Calu3 (cell line): ENCODE results near the gene CCDC171. TPM values are rescaled to one million over a fixed set of nuclear protein-coding genes. Genes with fewer than 3 reads are reported as not detected.

Source experiments
- BruUV-seq: library from RNA; stranded (reverse); fragments of 400-500 nt; replicated peaks from 2 replicates; lab custom pipeline; 2021; lab: Mats Ljungman, UMichigan
- CTCF ChIA-PET: fragments of 300-600 bp; sonication (Branson Sonifier 250); formaldehyde crosslinking; loops from one replicate; lab custom pipeline; 2022; ENCODE audit warnings: antibody characterized with exemption; lab: Charles Lee
- DNase-seq: peaks from one replicate; pipeline ENCODE4 v3.0.0; 2022
- H3K27ac Mint-ChIP-seq: one replicate; pipeline ENCODE4 v1.8.0; 2022; ENCODE audit warnings: mixed read lengths; ENCODE audit not compliant: unreplicated experiment
- H3K27me3 Mint-ChIP-seq: one replicate; pipeline ENCODE4 v1.8.0; 2022; ENCODE audit warnings: mixed read lengths; ENCODE audit not compliant: unreplicated experiment
- H3K36me3 Mint-ChIP-seq: one replicate; pipeline ENCODE4 v1.8.0; 2022; ENCODE audit warnings: mild to moderate bottlenecking, moderate library complexity, mixed read lengths; ENCODE audit not compliant: insufficient read depth, unreplicated experiment
- H3K4me1 Mint-ChIP-seq: one replicate; pipeline ENCODE4 v1.8.0; 2022; ENCODE audit warnings: mild to moderate bottlenecking, low read depth, mixed read lengths; ENCODE audit not compliant: unreplicated experiment
- H3K4me3 Mint-ChIP-seq: one replicate; pipeline ENCODE4 v1.8.0; 2022; ENCODE audit warnings: mild to moderate bottlenecking, low read depth, moderate library complexity, mixed read lengths; ENCODE audit not compliant: unreplicated experiment
- H3K9me3 Mint-ChIP-seq: one replicate; pipeline ENCODE4 v1.8.0; 2022; ENCODE audit warnings: low read depth, mixed read lengths; ENCODE audit not compliant: unreplicated experiment
- intact Hi-C: fragments of 100-400 bp; cut with micrococcal nuclease; formaldehyde crosslinking; loops from one replicate; pipeline ENCODE4 v1.10.0; 2022; ENCODE audit not compliant: unreplicated experiment
- total RNA-seq: library from RNA; stranded (reverse); gene quantifications from 2 replicates; pipeline ENCODE4 v1.2.3, GENCODE V29; 2022
- TF ChIP-seq, protein P1 (sequence below): fragments of 200-600 bp; IDR thresholded peaks from one replicate; pipeline ENCODE4 v1.8.0; 2022; ENCODE audit warnings: antibody characterized with exemption; ENCODE audit not compliant: unreplicated experiment

Gene CCDC171
- total RNA-seq, 1 experiment from 2014 or later: 2.1 TPM

DNA sequence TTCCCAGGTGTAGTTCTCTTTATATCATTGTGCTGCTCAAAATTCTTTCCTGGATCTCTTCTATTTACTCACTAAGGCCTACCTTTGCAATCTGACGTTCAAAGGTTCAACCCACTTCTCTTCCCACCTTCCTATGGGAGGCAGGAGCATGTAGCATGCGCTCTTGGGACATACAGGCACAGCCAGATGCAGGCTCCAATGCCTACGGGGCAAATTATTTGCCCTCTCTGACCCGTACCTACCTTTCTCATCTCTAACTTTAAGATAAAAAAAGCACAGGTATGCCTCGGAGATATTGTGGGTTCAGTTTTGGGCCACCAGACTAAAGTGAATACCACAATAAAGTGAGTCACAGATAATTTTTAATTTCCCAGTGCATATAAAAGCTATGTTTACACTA is 460.5 kb downstream of the CCDC171 start:
- no peak overlapping the region for H3K27ac Mint-ChIP-seq
- no TSS peak for BruUV-seq
- H3K4me3 Mint-ChIP-seq: no peak overlapping the region
- H3K36me3 Mint-ChIP-seq: no peaks in the 10 kb centered on the region
- intact Hi-C loops: no loop called here
- no peak for DNase-seq
- peaks cover 8% of the 10 kb centered on the region for H3K9me3 Mint-ChIP-seq
- CTCF ChIA-PET: no interaction called here
- peaks cover 14% of the 10 kb centered on the region for H3K4me1 Mint-ChIP-seq
- H3K27me3 Mint-ChIP-seq: no peaks in the 10 kb centered on the region
- TF ChIP-seq, protein P1, sequence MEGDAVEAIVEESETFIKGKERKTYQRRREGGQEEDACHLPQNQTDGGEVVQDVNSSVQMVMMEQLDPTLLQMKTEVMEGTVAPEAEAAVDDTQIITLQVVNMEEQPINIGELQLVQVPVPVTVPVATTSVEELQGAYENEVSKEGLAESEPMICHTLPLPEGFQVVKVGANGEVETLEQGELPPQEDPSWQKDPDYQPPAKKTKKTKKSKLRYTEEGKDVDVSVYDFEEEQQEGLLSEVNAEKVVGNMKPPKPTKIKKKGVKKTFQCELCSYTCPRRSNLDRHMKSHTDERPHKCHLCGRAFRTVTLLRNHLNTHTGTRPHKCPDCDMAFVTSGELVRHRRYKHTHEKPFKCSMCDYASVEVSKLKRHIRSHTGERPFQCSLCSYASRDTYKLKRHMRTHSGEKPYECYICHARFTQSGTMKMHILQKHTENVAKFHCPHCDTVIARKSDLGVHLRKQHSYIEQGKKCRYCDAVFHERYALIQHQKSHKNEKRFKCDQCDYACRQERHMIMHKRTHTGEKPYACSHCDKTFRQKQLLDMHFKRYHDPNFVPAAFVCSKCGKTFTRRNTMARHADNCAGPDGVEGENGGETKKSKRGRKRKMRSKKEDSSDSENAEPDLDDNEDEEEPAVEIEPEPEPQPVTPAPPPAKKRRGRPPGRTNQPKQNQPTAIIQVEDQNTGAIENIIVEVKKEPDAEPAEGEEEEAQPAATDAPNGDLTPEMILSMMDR: no peak

DNA sequence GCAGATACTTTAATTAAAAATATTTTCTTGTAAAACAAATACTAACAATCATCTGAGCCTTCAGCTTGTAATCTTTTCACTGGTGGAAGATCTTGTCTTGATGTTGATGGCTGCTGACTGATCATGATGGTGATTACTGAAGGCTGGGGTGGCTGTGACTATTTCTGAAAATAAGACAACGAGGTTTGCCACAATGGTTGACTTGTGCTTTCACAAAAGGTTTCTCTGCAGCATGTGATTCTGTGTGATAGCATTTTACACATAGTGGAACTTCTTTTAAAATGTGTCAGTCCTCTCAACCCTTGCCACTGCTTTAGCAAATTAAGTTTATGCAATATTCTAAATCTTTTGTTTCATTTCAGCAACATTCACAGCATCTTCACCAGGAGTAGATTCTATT is 461.0 kb downstream of the CCDC171 start:
- peaks cover 8% of the 10 kb centered on the region for H3K9me3 Mint-ChIP-seq
- no peak for DNase-seq
- intact Hi-C loops: no loop called here
- H3K4me1 Mint-ChIP-seq: peaks cover 14% of the 10 kb centered on the region
- no peaks in the 10 kb centered on the region for H3K36me3 Mint-ChIP-seq
- no peak overlapping the region for H3K4me3 Mint-ChIP-seq
- no peaks in the 10 kb centered on the region for H3K27me3 Mint-ChIP-seq
- H3K27ac Mint-ChIP-seq: no peak overlapping the region
- TF ChIP-seq, protein P1: no peak
- CTCF ChIA-PET: no interaction called here
- no TSS peak for BruUV-seq

DNA sequence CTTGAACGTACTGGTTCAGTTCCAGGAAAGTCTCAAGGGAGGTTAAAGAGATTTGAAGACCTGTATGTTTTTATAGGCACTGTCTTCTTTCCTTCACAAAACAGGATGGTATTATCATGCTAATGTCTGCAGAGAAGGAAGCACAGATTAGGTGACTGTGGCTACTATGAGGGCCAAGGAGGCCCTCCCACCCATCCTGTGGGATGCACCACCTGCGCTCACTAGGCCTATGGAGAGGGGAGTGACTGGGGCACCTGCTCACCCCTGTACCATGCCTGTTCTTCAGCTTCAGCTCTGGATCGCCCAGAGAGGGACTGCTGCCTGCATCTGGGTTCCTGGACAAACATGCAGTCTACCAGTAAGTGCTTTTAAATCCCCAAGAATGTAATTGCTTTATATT is 469.4 kb downstream of the CCDC171 start:
- no peaks in the 10 kb centered on the region for H3K27me3 Mint-ChIP-seq
- no peak for DNase-seq
- peaks cover 2% of the 10 kb centered on the region for H3K9me3 Mint-ChIP-seq
- H3K27ac Mint-ChIP-seq: no peak overlapping the region
- no peaks in the 10 kb centered on the region for H3K4me1 Mint-ChIP-seq
- intact Hi-C loops: no loop called here
- CTCF ChIA-PET: no interaction called here
- no peak overlapping the region for H3K4me3 Mint-ChIP-seq
- TF ChIP-seq, protein P1: no peak
- no TSS peak for BruUV-seq
- H3K36me3 Mint-ChIP-seq: no peaks in the 10 kb centered on the region

DNA sequence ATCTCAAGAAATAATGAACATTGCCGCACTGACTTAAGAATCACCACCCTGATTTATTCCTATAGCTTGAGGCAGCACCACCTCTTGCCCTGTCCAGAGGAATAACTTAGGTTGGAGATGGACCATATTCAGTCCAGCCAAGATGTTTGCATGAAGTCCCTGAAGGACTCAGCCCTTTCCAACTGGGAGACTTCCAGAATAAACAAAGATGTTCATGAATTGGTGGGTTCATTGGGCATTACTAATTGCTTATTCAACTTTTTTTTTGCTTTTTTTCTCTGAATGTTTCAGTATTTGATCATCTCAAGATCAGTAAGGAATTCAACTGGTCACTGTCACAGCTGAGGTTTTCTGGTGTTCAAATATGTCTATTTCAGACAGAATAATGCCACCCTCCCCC is 470.6 kb downstream of the CCDC171 start:
- no TSS peak for BruUV-seq
- Mint-ChIP-seq H3K9me3 (peaks cover 6% of the 10 kb centered on the region), H3K4me3 (no peak overlapping the region)

More for the DNA sequence above, 470.6 kb downstream of the CCDC171 start:
- Mint-ChIP-seq H3K4me1 (peaks cover 8% of the 10 kb centered on the region), H3K36me3 (no peaks in the 10 kb centered on the region), H3K27ac (no peak overlapping the region), H3K27me3 (no peaks in the 10 kb centered on the region)
- TF ChIP-seq, protein P1: no peak
- CTCF ChIA-PET: no interaction called here
- no peak for DNase-seq
- intact Hi-C loops: no loop called here

Other genes starting within 250 kb of the CCDC171 start
- 6.0 and 7.5 TPM in 2 replicates for gene TTC39B, start 245.8 kb upstream of the CCDC171 start, total RNA-seq
- gene SNAPC3, start 130.2 kb upstream of the CCDC171 start, total RNA-seq: 17.1 and 18.3 TPM in 2 replicates
- gene PSIP1, start 42.1 kb upstream of the CCDC171 start, total RNA-seq: 50.1 and 56.2 TPM in 2 replicates